H9 (cell line): Measurements from ENCODE around the gene CEP350. TPM values are rescaled to one million over a fixed set of nuclear protein-coding genes. Genes with fewer than 3 reads are reported as not detected.

Experiments used
- DNase-seq: peaks from one replicate; pipeline ENCODE4 v3.0.0-alpha.2; 2017
- H2AFZ ChIP-seq: one replicate; pipeline ENCODE4 v1.6.1; 2013; ENCODE audit warnings: mild to moderate bottlenecking, low read length, control low read depth, moderate library complexity
- H2AK5ac ChIP-seq: 2 replicates; pipeline ENCODE4 v1.6.1; 2013; ENCODE audit warnings: low read length, control low read depth, mixed read lengths; ENCODE audit not compliant: insufficient read length
- H2BK120ac ChIP-seq: one replicate; pipeline ENCODE4 v1.6.1; 2013; ENCODE audit warnings: low read depth, mild to moderate bottlenecking, low read length, control low read depth, inconsistent platforms; ENCODE audit not compliant: poor library complexity, severe bottlenecking
- H2BK12ac ChIP-seq: 2 replicates; pipeline ENCODE4 v1.6.1; 2013; ENCODE audit warnings: low read length, control low read depth, mixed read lengths, low read depth; ENCODE audit not compliant: insufficient read length
- H2BK15ac ChIP-seq: 2 replicates; pipeline ENCODE4 v1.6.1; 2013; ENCODE audit warnings: low read depth, low read length, control low read depth
- H2BK20ac ChIP-seq: one replicate; pipeline ENCODE4 v1.6.1; 2013; ENCODE audit warnings: low read depth, mild to moderate bottlenecking, low read length, control low read depth, inconsistent platforms; ENCODE audit not compliant: poor library complexity, severe bottlenecking
- H2BK5ac ChIP-seq: 2 replicates; pipeline ENCODE4 v1.6.1; 2013; ENCODE audit warnings: low read length, control low read depth, mixed read lengths; ENCODE audit not compliant: insufficient read length
- H3K14ac ChIP-seq: 2 replicates; pipeline ENCODE4 v1.6.1; 2013; ENCODE audit warnings: low read length, control low read depth; ENCODE audit not compliant: insufficient read depth
- H3K18ac ChIP-seq: 2 replicates; pipeline ENCODE4 v1.6.1; 2013; ENCODE audit warnings: low read depth, mild to moderate bottlenecking, mixed read lengths, low read length, control low read depth; ENCODE audit not compliant: insufficient read length
- H3K23ac ChIP-seq: 2 replicates; pipeline ENCODE4 v1.6.1; 2013; ENCODE audit warnings: low read length, control low read depth, mixed read lengths, low read depth; ENCODE audit not compliant: insufficient read length
- H3K23me2 ChIP-seq: 2 replicates; pipeline ENCODE4 v1.6.1; 2013; ENCODE audit warnings: low read depth, mild to moderate bottlenecking, mixed read lengths, low read length, control low read depth; ENCODE audit not compliant: insufficient read length, poor library complexity, severe bottlenecking
- H3K27ac ChIP-seq: 2 replicates; pipeline ENCODE4 v1.5.1; 2013; ENCODE audit warnings: low read length, control low read depth, mixed read lengths, low read depth; ENCODE audit not compliant: insufficient read length
- H3K27me3 ChIP-seq: 2 replicates; pipeline ENCODE4 v1.6.1; 2013; ENCODE audit warnings: low read length, control low read depth, inconsistent platforms; ENCODE audit not compliant: insufficient read depth
- H3K4ac ChIP-seq: 2 replicates; pipeline ENCODE4 v1.6.1; 2013; ENCODE audit warnings: low read depth, mild to moderate bottlenecking, control low read depth, inconsistent platforms, low read length, moderate library complexity
- H3K4me1 ChIP-seq: 2 replicates; pipeline ENCODE4 v1.6.1; 2013; ENCODE audit warnings: low read length, control low read depth, inconsistent platforms; ENCODE audit not compliant: insufficient read depth
- H3K4me2 ChIP-seq: 2 replicates; pipeline ENCODE4 v1.6.1; 2013; ENCODE audit warnings: low read length, control low read depth, mixed read lengths; ENCODE audit not compliant: insufficient read length, insufficient read depth
- H3K56ac ChIP-seq: 2 replicates; pipeline ENCODE4 v1.6.1; 2013; ENCODE audit warnings: low read depth, mild to moderate bottlenecking, mixed read lengths, low read length, control low read depth; ENCODE audit not compliant: insufficient read length
- H3K79me1 ChIP-seq: 2 replicates; pipeline ENCODE4 v1.6.1; 2013; ENCODE audit warnings: low read depth, mild to moderate bottlenecking, moderate library complexity, low read length, control low read depth, inconsistent platforms; ENCODE audit not compliant: insufficient read depth, poor library complexity, severe bottlenecking
- H3K79me2 ChIP-seq: 2 replicates; pipeline ENCODE4 v1.6.1; 2013; ENCODE audit warnings: low read length, control low read depth, inconsistent platforms; ENCODE audit not compliant: insufficient read depth
- H3K9ac ChIP-seq: 2 replicates; pipeline ENCODE4 v1.6.1; 2013; ENCODE audit warnings: low read length, control low read depth, mixed read lengths; ENCODE audit not compliant: insufficient read length; ENCODE audit errors: extremely low read depth
- H3K9me3 ChIP-seq: one replicate; pipeline ENCODE4 v1.6.1; 2013; ENCODE audit warnings: low read depth, low read length, inconsistent platforms; ENCODE audit not compliant: control insufficient read depth
- H3T11ph ChIP-seq: one replicate; pipeline ENCODE4 v1.6.1; 2013; ENCODE audit warnings: mild to moderate bottlenecking, low read length, control low read depth, inconsistent platforms
- H4K20me1 ChIP-seq: one replicate; pipeline ENCODE4 v1.6.1; 2013; ENCODE audit not compliant: control insufficient read depth, insufficient read length, insufficient read depth
- H4K5ac ChIP-seq: 2 replicates; pipeline ENCODE4 v1.6.1; 2013; ENCODE audit warnings: low read depth, mild to moderate bottlenecking, mixed read lengths, low read length, control low read depth; ENCODE audit not compliant: insufficient read length
- H4K8ac ChIP-seq: replicated peaks from 2 replicates; pipeline ENCODE4 v1.6.1; 2013; ENCODE audit warnings: low read length, control low read depth, mixed read lengths, low read depth; ENCODE audit not compliant: insufficient read length
- H4K91ac ChIP-seq: 2 replicates; pipeline ENCODE4 v1.6.1; 2013; ENCODE audit warnings: low read depth, mild to moderate bottlenecking, moderate library complexity, mixed read lengths, low read length, control low read depth; ENCODE audit not compliant: insufficient read length
- H3K27ac Mint-ChIP-seq, 3 experiments: 2 replicates in 2 of 3; 3 replicates in 1 of 3; pipeline ENCODE4 v1.8.0; 2020 to 2021; ENCODE audit warnings: mixed read lengths in 3 of 3, mild to moderate bottlenecking in 1 of 3, moderate library complexity in 1 of 3
- H3K27me3 Mint-ChIP-seq: 2 replicates; pipeline ENCODE4 v1.8.0; 2021; ENCODE audit warnings: low read depth, mild to moderate bottlenecking, moderate library complexity, mixed read lengths
- H3K36me3 Mint-ChIP-seq, 3 experiments: 2 replicates in 2 of 3; 3 replicates in 1 of 3; pipeline ENCODE4 v1.8.0; 2020 to 2021; ENCODE audit warnings: low read depth in 3 of 3, mixed read lengths in 3 of 3; ENCODE audit not compliant: insufficient read depth in 1 of 3
- H3K4me1 Mint-ChIP-seq, 2 experiments: 2 replicates each; pipeline ENCODE4 v1.8.0; 2020; ENCODE audit warnings: mixed read lengths in 2 of 2
- H3K4me3 Mint-ChIP-seq, 2 experiments: 2 replicates in 1 of 2; 3 replicates in 1 of 2; pipeline ENCODE4 v1.8.0; 2020 to 2021; ENCODE audit warnings: mild to moderate bottlenecking in 2 of 2, mixed read lengths in 2 of 2, moderate library complexity in 1 of 2
- H3K9me3 Mint-ChIP-seq, 2 experiments: 2 replicates in 1 of 2; 3 replicates in 1 of 2; pipeline ENCODE4 v1.8.0; 2020; ENCODE audit warnings: mild to moderate bottlenecking in 2 of 2, mixed read lengths in 2 of 2, moderate library complexity in 1 of 2
- WGBS: extraction: QIAGEN DNeasy Blood & Tissue Kit; methylation state at CpG from one replicate; pipeline ENCODE4 v1.1.7; 2013; ENCODE audit warnings: missing lambda C conversion rate, low lambda C conversion rate, mixed read lengths; ENCODE audit not compliant: insufficient read length; ENCODE audit errors: extremely low coverage; 5-methylcytosine and 5-hydroxymethylcytosine counted together
- total RNA-seq: library from RNA; stranded (reverse); gene quantifications from 2 replicates; pipeline ENCODE4 v1.2.1, GENCODE V29; 2021
- TF ChIP-seq, protein P1 (sequence below): fragments of 200-600 bp; sonication (generic); conservative IDR thresholded peaks from 3 replicates; pipeline ENCODE4 v1.8.0; 2021; ENCODE audit warnings: antibody characterized with exemption, mild to moderate bottlenecking

Gene CEP350
- total RNA-seq, 1 experiment from 2014 or later: 39.2 TPM

GRCh38 chr1:179935909-179936496 lies 18.6 kb upstream of the CEP350 start:
- H3K27me3 Mint-ChIP-seq: no peaks in the 10 kb centered on the region

More at GRCh38 chr1:179935909-179936496, 18.6 kb upstream of the CEP350 start:
- no peak overlapping the region for H2BK15ac ChIP-seq
- H4K91ac ChIP-seq: no peak overlapping the region
- H2AK5ac ChIP-seq: no peak overlapping the region
- H3K79me1 ChIP-seq: no peaks in the 10 kb centered on the region
- H3K27me3 ChIP-seq: no peaks in the 10 kb centered on the region
- H3K23ac ChIP-seq: no peak overlapping the region
- Mint-ChIP-seq H3K4me3 (no peak overlapping the region), H3K36me3 (no peaks in the 10 kb centered on the region), H3K9me3 (no peaks in the 10 kb centered on the region), H3K27ac (no peak overlapping the region), H3K4me1 (no peaks in the 10 kb centered on the region)
- H4K5ac ChIP-seq: no peak overlapping the region
- H4K20me1 ChIP-seq: no peaks in the 10 kb centered on the region
- no peaks in the 10 kb centered on the region for H3K79me2 ChIP-seq
- no peak overlapping the region for H2BK20ac ChIP-seq
- no peak overlapping the region for H2AFZ ChIP-seq
- no peak overlapping the region for H3T11ph ChIP-seq
- no CpG with 5 or more reads among the region's 1 CpG for WGBS
- H3K4ac ChIP-seq: no peak overlapping the region
- H4K8ac ChIP-seq: no peak overlapping the region
- no peaks in the 10 kb centered on the region for H3K4me1 ChIP-seq
- H3K4me2 ChIP-seq: no peak overlapping the region
- H3K14ac ChIP-seq: no peak overlapping the region
- DNase-seq: no peak
- H2BK12ac ChIP-seq: no peak overlapping the region
- no peaks in the 10 kb centered on the region for H3K23me2 ChIP-seq
- H2BK120ac ChIP-seq: no peak overlapping the region
- no peak overlapping the region for H3K56ac ChIP-seq
- TF ChIP-seq, protein P1, sequence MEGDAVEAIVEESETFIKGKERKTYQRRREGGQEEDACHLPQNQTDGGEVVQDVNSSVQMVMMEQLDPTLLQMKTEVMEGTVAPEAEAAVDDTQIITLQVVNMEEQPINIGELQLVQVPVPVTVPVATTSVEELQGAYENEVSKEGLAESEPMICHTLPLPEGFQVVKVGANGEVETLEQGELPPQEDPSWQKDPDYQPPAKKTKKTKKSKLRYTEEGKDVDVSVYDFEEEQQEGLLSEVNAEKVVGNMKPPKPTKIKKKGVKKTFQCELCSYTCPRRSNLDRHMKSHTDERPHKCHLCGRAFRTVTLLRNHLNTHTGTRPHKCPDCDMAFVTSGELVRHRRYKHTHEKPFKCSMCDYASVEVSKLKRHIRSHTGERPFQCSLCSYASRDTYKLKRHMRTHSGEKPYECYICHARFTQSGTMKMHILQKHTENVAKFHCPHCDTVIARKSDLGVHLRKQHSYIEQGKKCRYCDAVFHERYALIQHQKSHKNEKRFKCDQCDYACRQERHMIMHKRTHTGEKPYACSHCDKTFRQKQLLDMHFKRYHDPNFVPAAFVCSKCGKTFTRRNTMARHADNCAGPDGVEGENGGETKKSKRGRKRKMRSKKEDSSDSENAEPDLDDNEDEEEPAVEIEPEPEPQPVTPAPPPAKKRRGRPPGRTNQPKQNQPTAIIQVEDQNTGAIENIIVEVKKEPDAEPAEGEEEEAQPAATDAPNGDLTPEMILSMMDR: no peak
- H3K9ac ChIP-seq: no peak overlapping the region
- H3K18ac ChIP-seq: no peak overlapping the region
- no peaks in the 10 kb centered on the region for H3K9me3 ChIP-seq
- no peak overlapping the region for H2BK5ac ChIP-seq
- H3K27ac ChIP-seq: no peak overlapping the region
